GM19099 (cell line): ENCODE measurements around the gene PVR.

Experiments used
- POLR2A ChIP-seq: IDR thresholded peaks from 3 replicates; pipeline ENCODE4 v1.6.1; 2011; ENCODE audit warnings: low read depth; ENCODE audit not compliant: insufficient read length; ENCODE audit errors: extremely low read depth

The PVR gene

DNA sequence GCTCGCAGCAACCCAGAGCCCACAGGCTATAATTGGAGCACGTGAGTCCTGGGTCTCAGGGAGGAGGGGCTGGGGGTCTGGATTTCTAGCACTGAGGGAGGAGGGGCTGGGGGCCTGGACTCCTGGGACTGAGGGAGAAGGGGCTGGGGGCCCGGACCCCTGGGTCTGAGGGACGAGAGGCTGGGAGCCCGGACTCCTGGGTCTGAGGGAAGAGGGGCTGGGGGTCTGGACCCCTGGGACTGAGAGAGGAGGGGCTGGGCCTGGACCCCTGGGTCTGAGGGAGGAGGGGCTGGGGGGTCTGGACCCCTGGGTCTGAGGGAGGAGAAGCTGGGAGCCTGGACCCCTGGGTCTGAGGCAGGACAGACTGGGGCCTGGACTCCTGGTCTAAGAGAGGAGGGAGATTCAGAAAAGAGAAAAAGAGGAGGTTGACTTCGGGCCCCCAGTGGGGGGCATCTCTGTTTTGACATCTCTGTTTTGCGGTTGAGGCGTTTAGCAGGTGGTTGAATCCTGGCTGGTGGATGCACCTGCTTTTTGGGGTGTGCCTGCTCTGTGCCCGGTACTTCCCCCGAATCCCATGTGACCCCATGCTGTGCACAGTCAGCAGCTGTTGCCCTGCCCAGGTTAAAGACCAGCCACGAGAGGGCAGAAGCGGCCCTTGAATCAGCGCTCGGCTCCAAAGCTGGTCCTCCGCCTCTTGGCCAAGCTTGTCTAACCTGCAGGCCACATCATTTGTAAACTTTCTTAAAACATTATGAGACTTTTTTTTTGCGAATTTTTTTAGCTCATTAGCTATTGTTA lies 10.5 kb downstream of the PVR start:
- TF ChIP-seq POLR2A = no peak

DNA sequence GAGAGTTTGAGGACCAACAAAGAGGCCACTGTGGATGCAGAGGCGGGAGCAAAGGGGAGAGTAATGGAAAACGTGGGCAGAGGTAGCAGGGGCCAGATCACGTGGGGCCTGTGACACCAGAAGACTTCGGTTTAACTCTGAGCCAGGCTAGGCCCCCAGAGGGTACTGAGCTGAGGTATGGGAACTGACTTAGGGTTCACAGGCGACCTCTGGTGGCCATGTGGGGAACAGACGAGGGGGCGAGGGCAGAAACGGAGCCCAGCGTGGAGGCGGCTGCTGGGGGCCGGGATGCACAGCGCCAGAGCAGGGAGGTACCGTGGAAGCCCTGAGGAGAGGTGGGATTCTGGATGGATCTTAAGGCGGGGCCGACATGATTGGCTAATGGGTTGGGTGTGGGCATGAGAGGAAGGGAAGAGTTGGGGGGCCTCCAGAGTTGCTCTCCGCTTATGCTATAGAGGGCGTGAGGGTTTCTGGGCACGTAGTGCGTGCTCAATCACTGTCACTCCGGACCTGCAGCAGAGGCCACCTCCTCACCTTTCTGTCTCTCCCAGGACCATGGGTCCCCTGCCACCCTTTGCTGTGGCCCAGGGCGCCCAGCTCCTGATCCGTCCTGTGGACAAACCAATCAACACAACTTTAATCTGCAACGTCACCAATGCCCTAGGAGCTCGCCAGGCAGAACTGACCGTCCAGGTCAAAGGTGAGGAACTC lies 13.7 kb downstream of the PVR start:
- TF ChIP-seq POLR2A = no peak

GRCh38 chr19:44658069-44658733 lies 14.5 kb downstream of the PVR start:
- TF ChIP-seq POLR2A = no peak

- no peak for TF ChIP-seq POLR2A
Observed at GRCh38 chr19:44660081-44660480, 16.4 kb downstream of the PVR start.

DNA sequence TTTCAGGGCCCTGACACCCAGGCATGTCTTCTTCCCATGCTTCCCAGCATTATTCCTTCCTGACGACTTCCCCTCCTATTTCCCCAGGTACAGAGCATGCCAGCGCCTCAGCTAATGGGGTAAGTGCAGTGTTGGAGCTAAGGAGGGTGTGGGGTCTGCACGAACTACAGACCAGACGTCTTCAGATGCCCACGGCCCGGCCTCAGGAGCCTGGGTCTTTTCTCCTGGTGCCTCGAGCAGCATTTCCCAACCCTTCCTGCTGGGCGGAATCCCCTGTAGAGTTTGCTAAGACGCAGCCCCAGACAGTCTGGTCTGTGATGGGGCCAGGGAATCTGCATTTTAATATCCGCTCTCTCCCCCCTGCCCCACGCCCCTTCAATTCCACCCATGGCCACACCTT lies 17.5 kb downstream of the PVR start:
- TF ChIP-seq POLR2A = no peak

DNA sequence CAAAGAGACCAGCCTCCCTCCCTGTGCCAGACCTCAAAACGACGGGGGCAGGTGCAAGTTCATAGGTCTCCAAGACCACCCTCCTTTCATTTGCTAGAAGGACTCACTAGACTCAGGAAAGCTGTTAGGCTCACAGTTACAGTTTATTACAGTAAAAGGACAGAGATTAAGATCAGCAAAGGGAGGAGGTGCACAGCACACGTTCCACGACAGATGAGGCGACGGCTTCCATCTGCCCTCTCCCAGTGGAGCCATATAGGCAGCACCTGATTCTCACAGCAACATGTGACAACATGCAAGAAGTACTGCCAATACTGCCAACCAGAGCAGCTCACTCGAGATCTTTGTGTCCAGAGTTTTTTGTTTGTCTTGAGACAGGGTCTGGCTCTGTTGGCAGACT lies 18.2 kb downstream of the PVR start:
- no peak for TF ChIP-seq POLR2A

- TF ChIP-seq POLR2A = no peak
Observed at GRCh38 chr19:44662691-44663385, 19.1 kb downstream of the PVR start.

- TF ChIP-seq POLR2A = no peak
Observed at GRCh38 chr19:44663996-44664395, 20.3 kb downstream of the PVR start.

GRCh38 chr19:44664976-44665375 lies 21.3 kb downstream of the PVR start:
- TF ChIP-seq POLR2A = no peak

- TF ChIP-seq POLR2A = no peak
Observed at GRCh38 chr19:44666852-44667556, 23.3 kb downstream of the PVR start.

DNA sequence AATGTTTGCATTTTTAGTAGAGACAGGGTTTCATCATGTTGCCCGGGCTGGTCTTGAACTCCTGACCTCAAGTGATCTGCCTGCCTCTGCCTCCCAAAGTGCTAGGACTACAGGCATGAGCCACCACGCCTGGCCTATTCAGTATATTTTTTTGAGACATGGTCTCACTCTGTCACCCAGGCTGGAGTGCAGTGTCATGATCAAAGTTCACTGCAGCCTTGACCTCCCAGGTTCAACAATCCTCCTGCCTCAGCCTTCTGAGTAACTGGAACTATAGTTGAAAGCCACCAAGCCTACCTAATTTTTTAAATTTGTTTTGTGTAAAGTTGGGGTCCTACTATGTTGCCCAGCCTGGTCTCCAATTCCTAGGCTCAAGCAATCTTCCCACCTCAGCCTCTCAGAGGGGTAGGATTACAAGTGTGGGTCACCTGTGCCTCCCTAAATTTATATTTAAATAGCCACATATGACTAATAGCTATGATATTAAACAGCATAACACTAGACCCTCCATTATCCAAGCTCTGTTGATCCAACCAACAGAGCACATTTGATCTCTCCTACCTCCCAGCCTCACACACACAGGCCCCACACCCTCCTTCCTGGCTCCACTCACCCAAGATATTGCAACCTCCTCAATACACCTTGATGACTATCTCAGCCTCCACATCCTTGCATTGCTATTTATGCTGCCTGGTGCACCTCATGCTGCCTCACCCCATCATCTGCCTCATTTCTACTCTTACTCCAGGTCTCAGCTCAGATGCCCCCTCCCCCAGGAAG lies 25.5 kb downstream of the PVR start:
- TF ChIP-seq POLR2A = no peak

GRCh38 chr19:44671400-44671799 lies 27.7 kb downstream of the PVR start, which contains the start of gene CEACAM19:
Gene CEACAM19 (plus strand): TSS chr19:44671482. CDS start chr19:44671932, 450 bp downstream.
- no peak for TF ChIP-seq POLR2A

GRCh38 chr19:44672226-44672625 lies 28.5 kb downstream of the PVR start:
- no peak for TF ChIP-seq POLR2A

DNA sequence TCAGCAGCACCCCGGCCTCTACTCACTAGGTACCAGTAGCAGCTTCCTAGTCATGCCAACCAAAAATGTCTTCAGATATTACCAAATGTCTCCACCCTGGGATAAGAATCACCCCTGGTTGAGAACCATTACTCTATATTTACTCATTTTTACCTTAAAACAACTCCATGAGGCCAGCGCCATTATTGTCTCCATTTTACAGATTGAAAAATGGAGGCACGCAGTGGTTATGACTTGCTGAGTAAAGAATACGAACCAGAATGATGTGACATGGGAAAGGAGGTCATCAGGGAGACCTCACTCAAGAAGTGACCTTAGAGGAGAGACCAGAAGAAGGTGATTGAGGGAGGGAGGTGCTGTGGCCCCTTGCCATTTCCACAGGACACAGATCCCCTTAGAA lies 29.8 kb downstream of the PVR start:
- no peak for TF ChIP-seq POLR2A

DNA sequence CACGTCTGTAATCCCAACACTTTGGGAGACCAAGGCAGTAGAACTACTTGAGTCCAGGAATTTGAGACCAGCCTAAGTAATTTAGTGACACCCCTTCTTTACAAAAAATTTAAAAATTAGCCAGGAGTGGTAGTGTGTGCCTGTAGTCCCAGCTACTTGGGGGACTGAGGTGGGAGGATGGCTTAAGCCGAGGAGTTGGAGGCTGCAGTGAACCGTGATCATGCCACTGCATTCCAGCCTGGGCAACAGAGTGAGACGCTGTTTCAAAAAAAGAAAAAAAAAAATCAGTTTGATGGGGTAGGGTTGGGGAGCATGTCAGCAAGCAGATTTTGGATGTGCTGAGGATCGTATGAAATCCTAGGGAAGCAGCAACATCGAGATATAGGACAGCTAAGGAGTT lies 31.8 kb downstream of the PVR start:
- TF ChIP-seq POLR2A = no peak
